ENCODE data around the gene VIL1. TPM values are rescaled to one million over a fixed set of nuclear protein-coding genes. Genes with fewer than 3 reads are reported as not detected.

VIL1 gene
- total RNA-seq, 1 donor from 2014 or later: 0.29 TPM

DNA sequence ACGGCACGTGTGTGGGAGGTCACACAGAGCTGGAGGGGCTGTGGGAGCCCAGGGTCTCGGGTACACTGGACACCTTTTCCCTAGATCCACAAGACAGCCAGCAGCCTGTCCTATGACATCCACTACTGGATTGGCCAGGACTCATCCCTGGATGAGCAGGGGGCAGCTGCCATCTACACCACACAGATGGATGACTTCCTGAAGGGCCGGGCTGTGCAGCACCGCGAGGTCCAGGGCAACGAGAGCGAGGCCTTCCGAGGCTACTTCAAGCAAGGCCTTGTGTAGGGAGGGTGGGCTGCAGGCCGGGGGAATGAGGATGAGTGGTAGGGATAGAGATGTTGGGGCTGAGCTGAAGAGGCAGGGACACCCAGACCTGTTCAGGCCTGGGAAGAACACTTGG, 6.6 kb downstream of the VIL1 start:
- Mint-ChIP-seq H3K9me3 (no peaks in the 10 kb centered on the region), H3K4me1 (peaks cover 6% of the 10 kb centered on the region), H3K36me3 (no peaks in the 10 kb centered on the region), H3K27me3 (ENCODE audit: low read depth) (no peaks in the 10 kb centered on the region), H3K27ac (no peak overlapping the region), H3K4me3 (no peak overlapping the region)
- DNase-seq (ENCODE audit: low spot score in 2 of 2, unreplicated experiment in 2 of 2): no peak
- TF ChIP-seq, protein P1, sequence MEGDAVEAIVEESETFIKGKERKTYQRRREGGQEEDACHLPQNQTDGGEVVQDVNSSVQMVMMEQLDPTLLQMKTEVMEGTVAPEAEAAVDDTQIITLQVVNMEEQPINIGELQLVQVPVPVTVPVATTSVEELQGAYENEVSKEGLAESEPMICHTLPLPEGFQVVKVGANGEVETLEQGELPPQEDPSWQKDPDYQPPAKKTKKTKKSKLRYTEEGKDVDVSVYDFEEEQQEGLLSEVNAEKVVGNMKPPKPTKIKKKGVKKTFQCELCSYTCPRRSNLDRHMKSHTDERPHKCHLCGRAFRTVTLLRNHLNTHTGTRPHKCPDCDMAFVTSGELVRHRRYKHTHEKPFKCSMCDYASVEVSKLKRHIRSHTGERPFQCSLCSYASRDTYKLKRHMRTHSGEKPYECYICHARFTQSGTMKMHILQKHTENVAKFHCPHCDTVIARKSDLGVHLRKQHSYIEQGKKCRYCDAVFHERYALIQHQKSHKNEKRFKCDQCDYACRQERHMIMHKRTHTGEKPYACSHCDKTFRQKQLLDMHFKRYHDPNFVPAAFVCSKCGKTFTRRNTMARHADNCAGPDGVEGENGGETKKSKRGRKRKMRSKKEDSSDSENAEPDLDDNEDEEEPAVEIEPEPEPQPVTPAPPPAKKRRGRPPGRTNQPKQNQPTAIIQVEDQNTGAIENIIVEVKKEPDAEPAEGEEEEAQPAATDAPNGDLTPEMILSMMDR (IDR thresholded peaks at IDR 0.05; ENCODE audit: unreplicated experiment): no peak

DNA sequence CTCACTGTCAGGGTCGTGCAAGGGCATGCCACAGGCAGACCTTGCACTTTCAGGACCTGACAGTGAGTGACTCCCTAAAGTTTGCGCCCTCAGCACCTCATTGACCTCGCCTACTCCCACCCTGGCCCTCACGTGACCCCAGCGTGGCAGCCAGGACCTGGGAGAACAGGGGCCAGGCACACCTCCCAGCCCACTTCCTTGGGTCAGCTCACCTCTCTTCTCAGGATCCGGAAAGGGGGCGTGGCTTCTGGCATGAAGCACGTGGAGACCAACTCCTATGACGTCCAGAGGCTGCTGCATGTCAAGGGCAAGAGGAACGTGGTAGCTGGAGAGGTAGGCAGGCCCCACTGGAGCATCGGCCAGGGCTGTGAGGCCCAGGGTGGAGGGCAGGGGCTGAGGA, 8.8 kb downstream of the VIL1 start:
- no peak for DNase-seq (ENCODE audit: low spot score in 2 of 2, unreplicated experiment in 2 of 2)
- Mint-ChIP-seq H3K4me3 (no peak overlapping the region), H3K4me1 (no peaks in the 10 kb centered on the region), H3K27me3 (ENCODE audit: low read depth) (no peaks in the 10 kb centered on the region), H3K36me3 (no peaks in the 10 kb centered on the region), H3K9me3 (no peaks in the 10 kb centered on the region), H3K27ac (no peak overlapping the region)
- TF ChIP-seq, protein P1 (IDR thresholded peaks at IDR 0.05; ENCODE audit: unreplicated experiment): no peak

DNA sequence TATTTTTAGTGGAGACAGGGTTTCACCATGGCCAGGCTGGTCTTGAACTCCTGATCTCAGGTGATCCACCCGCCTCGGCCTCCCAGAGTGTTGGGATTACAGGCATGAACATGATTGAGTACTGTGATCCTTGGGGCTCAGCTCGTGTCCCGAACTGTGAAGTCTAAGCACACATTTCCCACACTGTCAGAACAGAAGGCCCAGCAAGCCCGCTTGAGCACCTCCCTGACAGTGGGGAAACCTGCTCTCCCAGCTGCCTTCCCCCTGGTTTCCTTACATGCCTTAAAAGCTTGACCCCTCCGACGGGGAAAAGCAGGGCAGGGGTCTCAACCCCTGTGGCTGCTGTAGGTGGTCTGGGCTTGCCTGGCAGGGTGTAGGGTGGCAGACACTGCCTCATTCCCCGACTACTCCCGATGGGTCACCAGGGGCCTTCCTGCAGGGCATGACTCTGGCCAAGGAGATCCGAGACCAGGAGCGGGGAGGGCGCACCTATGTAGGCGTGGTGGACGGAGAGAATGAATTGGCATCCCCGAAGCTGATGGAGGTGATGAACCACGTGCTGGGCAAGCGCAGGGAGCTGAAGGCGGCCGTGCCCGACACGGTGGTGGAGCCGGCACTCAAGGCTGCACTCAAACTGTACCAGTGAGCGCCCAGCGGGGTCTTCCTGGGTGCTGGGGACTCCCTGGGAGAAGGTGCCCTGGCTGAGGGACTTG, 10.1 kb downstream of the VIL1 start:
- Mint-ChIP-seq H3K27ac (no peak overlapping the region), H3K36me3 (no peaks in the 10 kb centered on the region), H3K4me1 (no peaks in the 10 kb centered on the region), H3K9me3 (no peaks in the 10 kb centered on the region), H3K27me3 (ENCODE audit: low read depth) (no peaks in the 10 kb centered on the region), H3K4me3 (no peak overlapping the region)
- DNase-seq (ENCODE audit: low spot score in 2 of 2, unreplicated experiment in 2 of 2): no peak
- TF ChIP-seq, protein P1 (IDR thresholded peaks at IDR 0.05; ENCODE audit: unreplicated experiment): no peak

DNA sequence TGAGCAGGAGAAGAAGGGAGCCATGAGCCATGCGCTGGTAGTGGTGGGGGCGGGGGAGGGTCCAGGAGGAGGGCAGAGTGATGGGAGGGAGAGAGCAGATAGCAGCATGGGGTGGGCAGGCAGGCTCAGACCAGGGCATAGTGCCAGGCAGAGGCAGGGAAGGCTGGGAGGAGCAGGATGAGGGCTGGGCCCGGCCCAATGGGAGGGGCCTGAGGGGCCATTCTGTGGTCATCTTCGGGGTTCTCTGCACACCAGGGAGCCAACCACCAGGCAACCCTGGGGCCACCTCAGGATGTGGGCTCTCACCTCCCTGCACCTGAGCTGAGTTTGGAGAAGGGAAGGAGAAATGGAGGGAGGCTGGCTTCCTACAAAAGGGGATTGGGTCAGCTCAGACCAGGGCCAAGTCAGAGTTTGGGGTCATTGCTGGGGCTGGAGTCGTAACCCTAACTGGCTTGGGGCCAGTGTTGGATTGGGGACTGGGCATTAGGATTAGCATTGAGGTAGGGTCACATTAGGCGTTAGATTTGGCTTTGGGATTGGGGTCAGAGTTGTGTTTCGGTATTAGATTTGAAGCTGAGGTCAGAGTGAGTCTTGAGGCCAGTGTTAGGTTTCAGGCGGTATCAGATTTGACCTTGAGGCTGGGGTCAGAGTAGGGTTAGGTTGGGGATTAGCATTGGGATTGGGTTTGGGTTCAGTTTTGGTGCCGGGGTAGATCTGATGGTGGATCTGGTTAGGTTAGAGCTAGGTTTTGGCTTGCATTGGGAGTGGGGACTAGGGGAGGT, 11.2 kb downstream of the VIL1 start:
- H3K4me3 Mint-ChIP-seq: no peak overlapping the region
- no peaks in the 10 kb centered on the region for H3K36me3 Mint-ChIP-seq
- H3K4me1 Mint-ChIP-seq: no peaks in the 10 kb centered on the region
- TF ChIP-seq, protein P1 (IDR thresholded peaks at IDR 0.05; ENCODE audit: unreplicated experiment): no peak
- H3K27ac Mint-ChIP-seq: no peak overlapping the region
- H3K27me3 Mint-ChIP-seq (ENCODE audit: low read depth): no peaks in the 10 kb centered on the region
- H3K9me3 Mint-ChIP-seq: no peaks in the 10 kb centered on the region
- DNase-seq (ENCODE audit: low spot score in 2 of 2, unreplicated experiment in 2 of 2): no peak

DNA sequence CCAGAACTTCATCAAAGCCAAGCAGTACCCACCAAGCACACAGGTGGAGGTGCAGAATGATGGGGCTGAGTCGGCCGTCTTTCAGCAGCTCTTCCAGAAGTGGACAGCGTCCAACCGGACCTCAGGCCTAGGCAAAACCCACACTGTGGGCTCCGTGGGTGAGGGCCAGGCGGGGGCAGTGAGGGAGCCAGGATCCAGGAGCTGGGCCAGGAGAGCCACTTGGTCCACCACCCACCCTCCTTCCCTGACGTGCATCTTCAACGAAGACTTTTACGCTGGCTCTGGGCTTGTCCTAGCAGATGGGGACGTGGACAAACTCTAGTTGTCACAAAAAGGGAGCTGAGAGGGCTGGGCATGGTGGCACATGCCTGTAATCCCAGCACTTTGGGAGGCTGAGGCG, 11.8 kb downstream of the VIL1 start:
- no peak for DNase-seq (ENCODE audit: low spot score in 2 of 2, unreplicated experiment in 2 of 2)
- TF ChIP-seq, protein P1 (IDR thresholded peaks at IDR 0.05; ENCODE audit: unreplicated experiment): no peak
- Mint-ChIP-seq H3K27me3 (ENCODE audit: low read depth) (no peaks in the 10 kb centered on the region), H3K4me1 (no peaks in the 10 kb centered on the region), H3K36me3 (no peaks in the 10 kb centered on the region), H3K9me3 (no peaks in the 10 kb centered on the region), H3K27ac (no peak overlapping the region), H3K4me3 (no peak overlapping the region)
